PC-9 (cell line): ENCODE data around the gene ACER2. TPM values are rescaled to one million over a fixed set of nuclear protein-coding genes. Genes with fewer than 3 reads are reported as not detected.
"Not testable (repeated sequence)": the region's sequence is repeated elsewhere in the genome, so short reads cannot be mapped to it uniquely, and the experiment has no call there.

ENCODE experiments used
- BruUV-seq: library from RNA; stranded (reverse); fragments of 400-500 nt; replicated peaks from 2 replicates; lab custom pipeline; 2021; lab: Mats Ljungman, UMichigan
- CTCF ChIA-PET: fragments of 300-600 bp; sonication (Branson Sonifier 250); formaldehyde crosslinking; loops from one replicate; lab custom pipeline; 2022; ENCODE audit warnings: antibody characterized with exemption; lab: Charles Lee
- POLR2A ChIA-PET: fragments of 300-600 bp; sonication (Branson Sonifier 250); formaldehyde crosslinking; loops from one replicate; lab custom pipeline; 2022; ENCODE audit warnings: antibody characterized with exemption; ENCODE audit not compliant: unreplicated experiment; lab: Charles Lee
- DNase-seq, 2 experiments: peaks; one replicate each; pipeline versions ENCODE4 v3.0.0 to v3.0.0-alpha.2; 2015 to 2022; ENCODE audit warnings: mixed read lengths in 1 of 2
- H2AFZ ChIP-seq: fragments of 200-600 bp; sonication (generic); 2 replicates; pipeline ENCODE4 v1.8.1; 2017; ENCODE audit warnings: antibody characterized with exemption
- H3F3A ChIP-seq: fragments of 200-600 bp; sonication (generic); 2 replicates; pipeline ENCODE4 v1.8.1; 2017; ENCODE audit warnings: antibody characterized with exemption, mild to moderate bottlenecking, low read depth; ENCODE audit not compliant: insufficient read depth
- H3K27ac ChIP-seq: fragments of 200-600 bp; sonication (generic); 2 replicates; pipeline ENCODE4 v1.6.1; 2016; ENCODE audit warnings: mixed run types
- H3K27me3 ChIP-seq: fragments of 200-600 bp; sonication (generic); 2 replicates; pipeline ENCODE4 v1.6.1; 2016; ENCODE audit warnings: low read depth, mixed run types; ENCODE audit not compliant: insufficient read depth
- H3K36me3 ChIP-seq: fragments of 200-600 bp; sonication (generic); 2 replicates; pipeline ENCODE4 v1.6.1; 2016; ENCODE audit warnings: low read depth, mixed run types
- H3K4me1 ChIP-seq: fragments of 200-600 bp; sonication (generic); replicated peaks from 2 replicates; pipeline ENCODE4 v1.6.1; 2016; ENCODE audit warnings: mixed run types; ENCODE audit not compliant: insufficient read depth
- H3K4me2 ChIP-seq: fragments of 200-600 bp; sonication (generic); 2 replicates; pipeline ENCODE4 v1.6.1; 2017; ENCODE audit warnings: mixed run types
- H3K4me3 ChIP-seq: fragments of 200-600 bp; sonication (generic); 2 replicates; pipeline ENCODE4 v1.6.1; 2016; ENCODE audit warnings: mixed run types
- H3K79me2 ChIP-seq: fragments of 200-600 bp; sonication (generic); 2 replicates; pipeline ENCODE4 v1.6.1; 2017; ENCODE audit warnings: low read depth, mixed run types
- H3K9me2 ChIP-seq: fragments of 200-600 bp; sonication (generic); 2 replicates; pipeline ENCODE4 v1.8.1; 2017; ENCODE audit warnings: mild to moderate bottlenecking; ENCODE audit not compliant: insufficient read depth
- H3K9me3 ChIP-seq: fragments of 200-600 bp; sonication (generic); 2 replicates; pipeline ENCODE4 v1.8.1; 2016; ENCODE audit warnings: low read depth; ENCODE audit not compliant: insufficient read depth
- H4K20me1 ChIP-seq: fragments of 200-600 bp; sonication (generic); 2 replicates; pipeline ENCODE4 v1.8.1; 2017; ENCODE audit not compliant: insufficient read depth
- CTCF ChIP-seq: fragments of 200-600 bp; sonication (generic); conservative IDR thresholded peaks from 2 replicates; pipeline ENCODE4 v1.6.1; 2017; ENCODE audit warnings: mixed run types, antibody characterized with exemption, mild to moderate bottlenecking, moderate library complexity
- EZH2 ChIP-seq: fragments of 200-600 bp; sonication (generic); IDR thresholded peaks from 2 replicates; pipeline ENCODE4 v1.8.0; 2017; ENCODE audit warnings: antibody characterized with exemption, low read depth
- intact Hi-C: fragments of 100-400 bp; cut with micrococcal nuclease; formaldehyde crosslinking; loops from one replicate; pipeline ENCODE4 v1.10.0; 2022; ENCODE audit not compliant: unreplicated experiment
- total RNA-seq: library from RNA; stranded (reverse); gene quantifications from 2 replicates; pipeline ENCODE4 v1.2.3, GENCODE V29; 2021

Gene ACER2
- total RNA-seq, 1 experiment from 2014 or later: 4.3 TPM

- no peaks in the 10 kb centered on the region for H3K9me3 ChIP-seq
- H3K79me2 ChIP-seq: peaks cover 28% of the 10 kb centered on the region
- H3K27ac ChIP-seq: no peak overlapping the region
- no peaks in the 10 kb centered on the region for H3K27me3 ChIP-seq
- ChIA-PET CTCF (no interaction called here), POLR2A (no interaction called here)
- intact Hi-C loops: no loop called here
- peaks cover 28% of the 10 kb centered on the region for H3K4me1 ChIP-seq
- no peak overlapping the region; the same call in 1 of the 2 replicates for H3K4me2 ChIP-seq
- H3F3A ChIP-seq: peaks cover 6% of the 10 kb centered on the region; the same call in 1 of the 2 replicates
- H3K9me2 ChIP-seq: no peaks in the 10 kb centered on the region
- TF ChIP-seq CTCF (no peak), EZH2 (no peak)
- no peaks in the 10 kb centered on the region for H4K20me1 ChIP-seq
- DNase-seq: no peak
- no TSS peak for BruUV-seq
- H3K36me3 ChIP-seq: no peaks in the 10 kb centered on the region
- no peak overlapping the region for H3K4me3 ChIP-seq
- no peak overlapping the region for H2AFZ ChIP-seq
These were observed 2.5 kb downstream of the ACER2 start for GRCh38 chr9:19411316-19411715.

GRCh38 chr9:19413456-19413855 is 4.6 kb downstream of the ACER2 start:
- H3K9me2 ChIP-seq, H3K4me2 ChIP-seq, H3F3A ChIP-seq, DNase-seq, POLR2A ChIA-PET, BruUV-seq, H3K27me3 ChIP-seq, H3K9me3 ChIP-seq, H3K36me3 ChIP-seq, H3K4me3 ChIP-seq, H2AFZ ChIP-seq, intact Hi-C loops, H3K27ac ChIP-seq, H4K20me1 ChIP-seq, CTCF ChIA-PET: not testable (repeated sequence)
- peaks cover 28% of the 10 kb centered on the region for H3K79me2 ChIP-seq
- H3K4me1 ChIP-seq: peaks cover 17% of the 10 kb centered on the region

GRCh38 chr9:19416143-19416542 is 7.3 kb downstream of the ACER2 start:
- no peak overlapping the region for H3K4me3 ChIP-seq
- POLR2A ChIA-PET: no interaction called here
- TF ChIP-seq CTCF: no peak
- TF ChIP-seq EZH2: no peak
- no TSS peak for BruUV-seq
- H3K9me2 ChIP-seq: no peaks in the 10 kb centered on the region
- H4K20me1 ChIP-seq: no peaks in the 10 kb centered on the region
- H3K36me3 ChIP-seq: no peaks in the 10 kb centered on the region
- CTCF ChIA-PET: no interaction called here
- no peaks in the 10 kb centered on the region for H3K27me3 ChIP-seq
- no peak overlapping the region for H2AFZ ChIP-seq
- H3K4me1 ChIP-seq: peaks cover 6% of the 10 kb centered on the region; the same call in 1 of the 2 replicates
- no peak for DNase-seq
- intact Hi-C loops: no loop called here
- H3K79me2 ChIP-seq: peaks cover 11% of the 10 kb centered on the region; the same call in 1 of the 2 replicates
- H3K9me3 ChIP-seq: no peaks in the 10 kb centered on the region
- no peak overlapping the region for H3K27ac ChIP-seq
- H3F3A ChIP-seq: no peaks in the 10 kb centered on the region
- no peak overlapping the region for H3K4me2 ChIP-seq

GRCh38 chr9:19420877-19421276 is 12.1 kb downstream of the ACER2 start:
- Histone ChIP-seq H3K4me2 (no peak overlapping the region), H3K9me2 (no peaks in the 10 kb centered on the region), H3K36me3 (0 out of 2 replicates have a peak, but pooled peaks cover 2% of the 10 kb centered on the region), H3K79me2 (no peaks in the 10 kb centered on the region), H3K9me3 (no peaks in the 10 kb centered on the region), H3K4me1 (0 out of 2 replicates have a peak, but pooled peaks cover 3% of the 10 kb centered on the region), H3K27ac (no peak overlapping the region), H3K4me3 (no peak overlapping the region), H4K20me1 (no peaks in the 10 kb centered on the region), H3K27me3 (no peaks in the 10 kb centered on the region), H2AFZ (no peak overlapping the region), H3F3A (no peaks in the 10 kb centered on the region)
- no TSS peak for BruUV-seq
- no peak for DNase-seq
- intact Hi-C loops: no loop called here
- no peak for TF ChIP-seq CTCF
- TF ChIP-seq EZH2: no peak
- ChIA-PET CTCF (no interaction called here), POLR2A (interaction anchor here (0.5 kb wide), 1 partner anchor 234 kb away, joined by 4 read pairs; no protein-coding TSS in a partner anchor)
